HEK293 (cell line): ENCODE measurements around the gene IL4I1.

Experiments used
- CTCF ChIA-PET: fragments of 350-600 bp; formaldehyde crosslinking; extraction: SDS; loops from one replicate; lab custom pipeline; 2021; ENCODE audit warnings: antibody characterized with exemption; lab: Yijun Ruan, JAX
- POLR2A ChIA-PET: fragments of 300-600 bp; formaldehyde crosslinking; extraction: SDS; loops from one replicate; lab custom pipeline; 2020; ENCODE audit warnings: antibody characterized with exemption, inconsistent platforms; lab: Yijun Ruan, JAX
- H3K27ac ChIP-seq: fragments of 200-500 bp; sonication (Bioruptor generic); 2 replicates; pipeline ENCODE4 v1.5.1; 2014; ENCODE audit warnings: low read depth, low read length, control low read depth, inconsistent platforms; ENCODE audit errors: extremely low read depth
- H3K36me3 ChIP-seq, 2 experiments: fragments of 200-500 bp in 1 of 2; sonication (Bioruptor generic) in 1 of 2; 1 replicate in 1 of 2; 2 replicates in 1 of 2; pipeline ENCODE4 v1.5.1; 2014 to 2017; ENCODE audit warnings: inconsistent platforms in 2 of 2, low read length in 2 of 2; ENCODE audit not compliant: control insufficient read depth in 2 of 2, insufficient read depth in 1 of 2
- H3K4me1 ChIP-seq: fragments of 200-500 bp; sonication (Bioruptor generic); 2 replicates; pipeline ENCODE4 v1.5.1; 2014; ENCODE audit warnings: mild to moderate bottlenecking, low read length, inconsistent platforms; ENCODE audit not compliant: control insufficient read depth, insufficient read depth
- H3K4me3 ChIP-seq: 2 replicates; pipeline ENCODE4 v1.5.1; 2011; ENCODE audit warnings: low read depth, mild to moderate bottlenecking, control low read depth, low read length, moderate library complexity
- H3K9me3 ChIP-seq: fragments of 200-500 bp; sonication (Bioruptor generic); 2 replicates; pipeline ENCODE4 v1.5.1; 2014; ENCODE audit warnings: low read depth, low read length, inconsistent platforms; ENCODE audit not compliant: control insufficient read depth, insufficient read depth
- SETDB1 ChIP-seq: IDR thresholded peaks from one replicate; pipeline ENCODE4 v1.6.1; 2017; ENCODE audit warnings: mild to moderate bottlenecking, low read length, moderate library complexity, mixed read lengths; ENCODE audit not compliant: insufficient read length
- YY2 ChIP-seq: fragments of 450-650 bp; formaldehyde crosslinking; IDR thresholded peaks from 2 replicates; pipeline ENCODE4 v1.5.1; 2016; ENCODE audit warnings: missing biosample characterization, missing genetic modification characterization
- ZNF174 ChIP-seq: fragments of 450-650 bp; formaldehyde crosslinking; IDR thresholded peaks from 2 replicates; pipeline ENCODE4 v1.5.0; 2017; ENCODE audit warnings: missing biosample characterization, mild to moderate bottlenecking, missing genetic modification characterization
- ZNF274 ChIP-seq, 2 experiments: fragments of 200-500 bp in 1 of 2; fragments of 450-650 bp in 1 of 2; sonication (Bioruptor generic) in 1 of 2; formaldehyde crosslinking in 1 of 2; IDR thresholded peaks; 2 replicates each; pipeline versions ENCODE4 v1.5.1 to v1.6.1; 2014 to 2016; ENCODE audit warnings: borderline replicate concordance in 1 of 2, inconsistent platforms in 1 of 2, low read length in 1 of 2, missing biosample characterization in 1 of 2, missing genetic modification characterization in 1 of 2
- ZNF302 ChIP-seq: fragments of 450-650 bp; formaldehyde crosslinking; IDR thresholded peaks from 2 replicates; pipeline ENCODE4 v1.5.1; 2016; ENCODE audit warnings: missing biosample characterization, missing genetic modification characterization, low read depth
- ZNF324 ChIP-seq: fragments of 450-650 bp; formaldehyde crosslinking; IDR thresholded peaks from 2 replicates; pipeline ENCODE4 v1.5.1; 2016; ENCODE audit warnings: missing biosample characterization, missing genetic modification characterization
- ZNF366 ChIP-seq: fragments of 450-650 bp; formaldehyde crosslinking; conservative IDR thresholded peaks from 2 replicates; pipeline ENCODE4 v1.5.1; 2016; ENCODE audit warnings: missing biosample characterization, missing genetic modification characterization
- ZNF426 ChIP-seq: fragments of 450-650 bp; formaldehyde crosslinking; IDR thresholded peaks from 2 replicates; pipeline ENCODE4 v1.5.1; 2017; ENCODE audit warnings: missing biosample characterization, missing genetic modification characterization, mild to moderate bottlenecking, inconsistent platforms, moderate library complexity
- ZNF48 ChIP-seq: fragments of 450-650 bp; formaldehyde crosslinking; IDR thresholded peaks from 2 replicates; pipeline ENCODE4 v1.5.1; 2016; ENCODE audit warnings: missing biosample characterization, missing genetic modification characterization
- ZNF529 ChIP-seq: fragments of 450-650 bp; formaldehyde crosslinking; IDR thresholded peaks from 2 replicates; pipeline ENCODE4 v1.5.1; 2017; ENCODE audit warnings: missing genetic modification characterization, missing biosample characterization; ENCODE audit not compliant: insufficient replicate concordance
- ZNF548 ChIP-seq: fragments of 450-650 bp; formaldehyde crosslinking; IDR thresholded peaks from 2 replicates; pipeline ENCODE4 v1.5.1; 2016; ENCODE audit warnings: missing biosample characterization, missing genetic modification characterization
- ZNF600 ChIP-seq: fragments of 450-650 bp; formaldehyde crosslinking; IDR thresholded peaks from 2 replicates; pipeline ENCODE4 v1.5.1; 2016; ENCODE audit warnings: missing biosample characterization, missing genetic modification characterization
- ZNF664 ChIP-seq: fragments of 450-650 bp; formaldehyde crosslinking; IDR thresholded peaks from 2 replicates; pipeline ENCODE4 v1.5.1; 2016; ENCODE audit warnings: missing biosample characterization, missing genetic modification characterization
- ZNF768 ChIP-seq: fragments of 450-650 bp; formaldehyde crosslinking; IDR thresholded peaks from 2 replicates; pipeline ENCODE4 v1.5.1; 2018; ENCODE audit warnings: missing biosample characterization, mild to moderate bottlenecking, missing genetic modification characterization
- ZNF791 ChIP-seq: fragments of 450-650 bp; formaldehyde crosslinking; IDR thresholded peaks from 2 replicates; pipeline ENCODE4 v1.5.1; 2016; ENCODE audit warnings: missing biosample characterization, missing genetic modification characterization
- ZSCAN16 ChIP-seq: fragments of 450-650 bp; formaldehyde crosslinking; IDR thresholded peaks from 2 replicates; pipeline ENCODE4 v1.5.1; 2016; ENCODE audit warnings: missing biosample characterization, missing genetic modification characterization
- TF ChIP-seq, protein P1 (sequence below): fragments of 450-650 bp; formaldehyde crosslinking; IDR thresholded peaks from 2 replicates; pipeline ENCODE4 v1.5.1; 2017; ENCODE audit warnings: missing biosample characterization, missing genetic modification characterization
- TF ChIP-seq, protein P2 (sequence below): fragments of 450-650 bp; formaldehyde crosslinking; IDR thresholded peaks from 2 replicates; pipeline ENCODE4 v1.5.1; 2016; ENCODE audit warnings: missing biosample characterization, missing genetic modification characterization
- TF ChIP-seq, protein P3 (sequence below): fragments of 450-650 bp; formaldehyde crosslinking; IDR thresholded peaks from 2 replicates; pipeline ENCODE4 v1.5.1; 2017; ENCODE audit warnings: missing biosample characterization, missing genetic modification characterization
- TF ChIP-seq, protein P4 (sequence below): fragments of 450-650 bp; formaldehyde crosslinking; IDR thresholded peaks from 2 replicates; pipeline ENCODE4 v1.5.1; 2016; ENCODE audit warnings: missing biosample characterization, missing genetic modification characterization, low read depth

The IL4I1 gene

GRCh38 chr19:49875857-49876421 is 20.7 kb downstream of the IL4I1 start (continued):
- TF ChIP-seq ZNF791 (no peak), YY2 (no peak), ZNF548 (tag by site-specific recombination) (no peak), ZNF426 (tag by site-specific recombination) (no peak), ZNF366 (tag by site-specific recombination) (peak; percentile 53; the same call in 1 of the 2 replicates), SETDB1 (no peak), ZNF174 (tag by site-specific recombination) (no peak)
- TF ChIP-seq, protein P1, sequence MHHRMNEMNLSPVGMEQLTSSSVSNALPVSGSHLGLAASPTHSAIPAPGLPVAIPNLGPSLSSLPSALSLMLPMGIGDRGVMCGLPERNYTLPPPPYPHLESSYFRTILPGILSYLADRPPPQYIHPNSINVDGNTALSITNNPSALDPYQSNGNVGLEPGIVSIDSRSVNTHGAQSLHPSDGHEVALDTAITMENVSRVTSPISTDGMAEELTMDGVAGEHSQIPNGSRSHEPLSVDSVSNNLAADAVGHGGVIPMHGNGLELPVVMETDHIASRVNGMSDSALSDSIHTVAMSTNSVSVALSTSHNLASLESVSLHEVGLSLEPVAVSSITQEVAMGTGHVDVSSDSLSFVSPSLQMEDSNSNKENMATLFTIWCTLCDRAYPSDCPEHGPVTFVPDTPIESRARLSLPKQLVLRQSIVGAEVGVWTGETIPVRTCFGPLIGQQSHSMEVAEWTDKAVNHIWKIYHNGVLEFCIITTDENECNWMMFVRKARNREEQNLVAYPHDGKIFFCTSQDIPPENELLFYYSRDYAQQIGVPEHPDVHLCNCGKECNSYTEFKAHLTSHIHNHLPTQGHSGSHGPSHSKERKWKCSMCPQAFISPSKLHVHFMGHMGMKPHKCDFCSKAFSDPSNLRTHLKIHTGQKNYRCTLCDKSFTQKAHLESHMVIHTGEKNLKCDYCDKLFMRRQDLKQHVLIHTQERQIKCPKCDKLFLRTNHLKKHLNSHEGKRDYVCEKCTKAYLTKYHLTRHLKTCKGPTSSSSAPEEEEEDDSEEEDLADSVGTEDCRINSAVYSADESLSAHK (tag by site-specific recombination), result no peak
- TF ChIP-seq, protein P2, sequence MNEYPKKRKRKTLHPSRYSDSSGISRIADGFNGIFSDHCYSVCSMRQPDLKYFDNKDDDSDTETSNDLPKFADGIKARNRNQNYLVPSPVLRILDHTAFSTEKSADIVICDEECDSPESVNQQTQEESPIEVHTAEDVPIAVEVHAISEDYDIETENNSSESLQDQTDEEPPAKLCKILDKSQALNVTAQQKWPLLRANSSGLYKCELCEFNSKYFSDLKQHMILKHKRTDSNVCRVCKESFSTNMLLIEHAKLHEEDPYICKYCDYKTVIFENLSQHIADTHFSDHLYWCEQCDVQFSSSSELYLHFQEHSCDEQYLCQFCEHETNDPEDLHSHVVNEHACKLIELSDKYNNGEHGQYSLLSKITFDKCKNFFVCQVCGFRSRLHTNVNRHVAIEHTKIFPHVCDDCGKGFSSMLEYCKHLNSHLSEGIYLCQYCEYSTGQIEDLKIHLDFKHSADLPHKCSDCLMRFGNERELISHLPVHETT (tag by site-specific recombination), result no peak
- TF ChIP-seq, all 188 proteins: peak for 12

DNA sequence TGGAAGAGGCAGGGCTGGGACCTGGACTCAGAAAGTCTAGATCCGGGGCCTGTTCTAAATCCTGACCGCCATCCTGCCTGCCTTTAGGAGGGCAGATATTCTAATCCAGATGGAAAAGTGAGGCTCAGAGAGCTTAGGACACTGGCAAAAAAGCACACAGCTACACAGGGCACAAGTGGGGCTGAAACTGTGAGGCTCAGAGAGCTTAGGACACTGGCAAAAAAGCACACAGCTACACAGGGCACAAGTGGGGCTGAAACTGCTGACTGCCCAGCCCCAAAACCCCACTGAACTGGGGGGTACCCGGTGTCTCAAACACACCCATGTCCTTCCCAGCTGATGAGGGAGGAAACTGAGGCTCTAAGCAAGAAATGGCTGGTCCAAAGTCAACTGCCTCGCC is 21.5 kb downstream of the IL4I1 start:
- Histone ChIP-seq H3K36me3 (peaks cover 3 to 38% of the 10 kb centered on the region in 2 experiments; a peak in 2 of 3 replicates), H3K4me1 (peaks cover 12% of the 10 kb centered on the region), H3K4me3 (peak overlapping the region; percentile 79; the same call in 1 of the 2 replicates), H3K9me3 (no peaks in the 10 kb centered on the region), H3K27ac (peak overlapping the region; percentile 94)
- ChIA-PET CTCF (interaction anchor here (0.6 kb wide), 1 partner anchor 60 kb away, joined by 3 read pairs; no protein-coding TSS in a partner anchor), POLR2A (interaction anchor here (1.2 to 4.8 kb wide), 5 partner anchors 10 to 54 kb away, joined by 3 to 41 read pairs (median 10); partner anchors contain the start of genes ATF5, NUP62 and PTOV1)
- TF ChIP-seq, protein P3, sequence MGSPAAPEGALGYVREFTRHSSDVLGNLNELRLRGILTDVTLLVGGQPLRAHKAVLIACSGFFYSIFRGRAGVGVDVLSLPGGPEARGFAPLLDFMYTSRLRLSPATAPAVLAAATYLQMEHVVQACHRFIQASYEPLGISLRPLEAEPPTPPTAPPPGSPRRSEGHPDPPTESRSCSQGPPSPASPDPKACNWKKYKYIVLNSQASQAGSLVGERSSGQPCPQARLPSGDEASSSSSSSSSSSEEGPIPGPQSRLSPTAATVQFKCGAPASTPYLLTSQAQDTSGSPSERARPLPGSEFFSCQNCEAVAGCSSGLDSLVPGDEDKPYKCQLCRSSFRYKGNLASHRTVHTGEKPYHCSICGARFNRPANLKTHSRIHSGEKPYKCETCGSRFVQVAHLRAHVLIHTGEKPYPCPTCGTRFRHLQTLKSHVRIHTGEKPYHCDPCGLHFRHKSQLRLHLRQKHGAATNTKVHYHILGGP (tag by site-specific recombination), result no peak
- TF ChIP-seq ZNF600 (tag by site-specific recombination), result no peak
- TF ChIP-seq ZNF302 (tag by site-specific recombination), result no peak
- TF ChIP-seq ZNF768 (tag by site-specific recombination), result peak; percentile 75; the same call in 1 of the 2 replicates

GRCh38 chr19:49874503-49875157 is 22.1 kb downstream of the IL4I1 start:
- CTCF ChIA-PET, result no interaction called here
- H3K27ac ChIP-seq, result peak overlapping the region; percentile 94; the same call in 1 of the 2 replicates
- TF ChIP-seq ZNF48 (tag by site-specific recombination) (no peak), ZNF768 (tag by site-specific recombination) (peak; percentile 89; the same call in 1 of the 2 replicates), ZNF324 (tag by site-specific recombination) (no peak), ZNF529 (tag by site-specific recombination) (no peak), ZSCAN16 (tag by site-specific recombination) (peak; percentile 59; the same call in 1 of the 2 replicates), ZNF664 (tag by site-specific recombination) (peak; percentile 86), ZNF274 (IDR thresholded peaks at IDR 0.05; ENCODE audit: low read length) (no peak), ZNF274 (tag by site-specific recombination; IDR thresholded peaks at IDR 0.05; ENCODE audit: borderline replicate concordance) (no peak)
- TF ChIP-seq, protein P4, sequence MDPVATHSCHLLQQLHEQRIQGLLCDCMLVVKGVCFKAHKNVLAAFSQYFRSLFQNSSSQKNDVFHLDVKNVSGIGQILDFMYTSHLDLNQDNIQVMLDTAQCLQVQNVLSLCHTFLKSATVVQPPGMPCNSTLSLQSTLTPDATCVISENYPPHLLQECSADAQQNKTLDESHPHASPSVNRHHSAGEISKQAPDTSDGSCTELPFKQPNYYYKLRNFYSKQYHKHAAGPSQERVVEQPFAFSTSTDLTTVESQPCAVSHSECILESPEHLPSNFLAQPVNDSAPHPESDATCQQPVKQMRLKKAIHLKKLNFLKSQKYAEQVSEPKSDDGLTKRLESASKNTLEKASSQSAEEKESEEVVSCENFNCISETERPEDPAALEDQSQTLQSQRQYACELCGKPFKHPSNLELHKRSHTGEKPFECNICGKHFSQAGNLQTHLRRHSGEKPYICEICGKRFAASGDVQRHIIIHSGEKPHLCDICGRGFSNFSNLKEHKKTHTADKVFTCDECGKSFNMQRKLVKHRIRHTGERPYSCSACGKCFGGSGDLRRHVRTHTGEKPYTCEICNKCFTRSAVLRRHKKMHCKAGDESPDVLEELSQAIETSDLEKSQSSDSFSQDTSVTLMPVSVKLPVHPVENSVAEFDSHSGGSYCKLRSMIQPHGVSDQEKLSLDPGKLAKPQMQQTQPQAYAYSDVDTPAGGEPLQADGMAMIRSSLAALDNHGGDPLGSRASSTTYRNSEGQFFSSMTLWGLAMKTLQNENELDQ (tag by site-specific recombination), result no peak
- H3K9me3 ChIP-seq, result no peaks in the 10 kb centered on the region
- POLR2A ChIA-PET, result interaction anchor here (1.2 to 4.8 kb wide), 4 partner anchors 9 to 55 kb away, joined by 3 to 41 read pairs (median 14); partner anchors contain the start of genes ATF5, NUP62 and PTOV1
- peaks cover 13% of the 10 kb centered on the region for H3K4me1 ChIP-seq
- H3K4me3 ChIP-seq, result no peak overlapping the region
- peaks cover 0 to 36% of the 10 kb centered on the region in 2 experiments; a peak in 2 of 3 replicates for H3K36me3 ChIP-seq
